Osteoblast (primary cell): ENCODE results near the gene KRT17. TPM values are rescaled to one million over a fixed set of nuclear protein-coding genes. Genes with fewer than 3 reads are reported as not detected.

Source experiments
- DNase-seq: peaks from one replicate; pipeline ENCODE4 v3.0.0; 2011; ENCODE audit warnings: low spot score, mixed read lengths; ENCODE audit not compliant: insufficient read length; ENCODE audit errors: missing footprints
- H2AFZ ChIP-seq: 2 replicates; pipeline ENCODE4 v1.6.0; 2011; ENCODE audit warnings: mild to moderate bottlenecking, low read length
- H3K27ac ChIP-seq: 2 replicates; pipeline ENCODE4 v1.5.1; 2011; ENCODE audit warnings: mild to moderate bottlenecking, low read depth, low read length, moderate library complexity
- H3K27me3 ChIP-seq: 2 replicates; pipeline ENCODE4 v1.6.0; 2012; ENCODE audit warnings: mild to moderate bottlenecking, control low read depth, inconsistent platforms, low read length, moderate library complexity; ENCODE audit not compliant: insufficient read depth
- H3K36me3 ChIP-seq: 2 replicates; pipeline ENCODE4 v1.5.1; 2011; ENCODE audit warnings: mild to moderate bottlenecking, low read length, control low read depth, moderate library complexity; ENCODE audit not compliant: insufficient read depth
- H3K4me1 ChIP-seq: 2 replicates; pipeline ENCODE4 v1.5.1; 2011; ENCODE audit warnings: mild to moderate bottlenecking, low read length, control low read depth, moderate library complexity; ENCODE audit not compliant: insufficient read depth
- H3K4me2 ChIP-seq: 2 replicates; pipeline ENCODE4 v1.6.0; 2011; ENCODE audit warnings: mild to moderate bottlenecking, low read length; ENCODE audit not compliant: insufficient read depth
- H3K4me3 ChIP-seq: fragments of 200-600 bp; sonication (generic); 3 replicates; pipeline ENCODE4 v1.5.1; 2012; ENCODE audit warnings: mild to moderate bottlenecking, low read length, inconsistent platforms; ENCODE audit not compliant: insufficient read depth
- H3K79me2 ChIP-seq: 2 replicates; pipeline ENCODE4 v1.6.0; 2012; ENCODE audit warnings: mild to moderate bottlenecking, low read length, control low read depth, inconsistent platforms; ENCODE audit not compliant: insufficient read depth
- H3K9me3 ChIP-seq: 2 replicates; pipeline ENCODE4 v1.5.1; 2011; ENCODE audit warnings: low read depth, low read length, control low read depth
- H4K20me1 ChIP-seq: 2 replicates; pipeline ENCODE4 v1.6.0; 2012; ENCODE audit warnings: mild to moderate bottlenecking, low read length, control low read depth; ENCODE audit not compliant: insufficient read depth
- total RNA-seq: library from RNA; depleted of rRNA; stranded (reverse); fragments of >200 nt; gene quantifications from 2 replicates; pipeline ENCODE4 v1.2.3, GENCODE V29; 2012
- TF ChIP-seq, protein P1 (sequence below): IDR thresholded peaks from 2 replicates; pipeline ENCODE4 v1.5.1; 2011; ENCODE audit warnings: mild to moderate bottlenecking, low read depth, low read length, moderate library complexity; ENCODE audit errors: extremely low read depth

The KRT17 gene
- total RNA-seq, 1 donor: 4.3 TPM

DNA sequence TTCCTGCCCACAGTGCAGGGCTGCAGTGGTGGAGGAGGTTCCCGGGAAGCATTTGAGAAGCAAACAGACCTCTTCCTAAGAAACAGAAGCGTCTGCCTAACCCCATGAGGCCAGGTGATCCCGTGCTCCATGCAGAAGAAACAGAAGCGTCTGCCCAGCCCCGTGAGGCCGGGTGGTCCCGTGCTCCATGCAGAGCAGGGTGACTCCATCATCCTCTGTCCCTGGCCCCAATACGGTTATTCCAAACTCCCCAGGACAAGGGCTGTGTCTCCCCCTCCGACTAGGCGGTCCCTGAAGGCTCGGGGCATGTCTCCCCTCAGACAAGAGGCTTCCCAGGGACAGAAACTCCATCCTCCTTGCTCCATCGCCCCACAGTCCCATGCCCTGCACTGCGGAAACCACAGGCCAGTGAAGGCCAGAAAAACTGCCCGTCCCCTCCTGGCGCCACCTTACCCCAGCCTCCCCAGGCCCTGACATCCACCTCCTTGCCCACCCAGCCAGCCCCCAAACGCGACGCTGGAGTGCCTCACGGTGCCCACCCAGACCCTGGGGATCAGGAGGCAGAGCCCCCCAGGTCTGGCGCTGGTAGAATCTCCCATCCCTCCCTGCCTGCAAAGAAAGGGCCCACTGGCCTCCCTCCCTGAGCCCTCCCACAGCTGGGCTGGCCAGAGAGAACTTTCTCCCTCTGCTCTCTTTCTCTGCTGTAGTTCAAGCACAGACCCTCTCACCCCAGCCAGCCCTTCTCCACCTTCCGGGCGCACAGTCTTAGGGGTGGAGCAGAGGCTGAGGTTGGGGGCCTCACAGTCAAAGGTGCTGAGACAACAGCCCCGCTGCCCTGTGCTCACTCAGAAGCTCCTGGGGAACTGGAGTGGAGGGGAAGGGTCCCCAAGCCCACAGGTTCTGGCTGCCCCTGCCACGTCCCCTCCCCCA, 30.6 kb upstream of the KRT17 start:
- no peaks in the 10 kb centered on the region for H3K27me3 ChIP-seq
- no peak overlapping the region for H2AFZ ChIP-seq
- no peak overlapping the region for H3K4me3 ChIP-seq
- no peaks in the 10 kb centered on the region for H3K36me3 ChIP-seq
- H3K4me2 ChIP-seq: no peak overlapping the region
- H3K9me3 ChIP-seq: no peaks in the 10 kb centered on the region
- TF ChIP-seq, protein P1, sequence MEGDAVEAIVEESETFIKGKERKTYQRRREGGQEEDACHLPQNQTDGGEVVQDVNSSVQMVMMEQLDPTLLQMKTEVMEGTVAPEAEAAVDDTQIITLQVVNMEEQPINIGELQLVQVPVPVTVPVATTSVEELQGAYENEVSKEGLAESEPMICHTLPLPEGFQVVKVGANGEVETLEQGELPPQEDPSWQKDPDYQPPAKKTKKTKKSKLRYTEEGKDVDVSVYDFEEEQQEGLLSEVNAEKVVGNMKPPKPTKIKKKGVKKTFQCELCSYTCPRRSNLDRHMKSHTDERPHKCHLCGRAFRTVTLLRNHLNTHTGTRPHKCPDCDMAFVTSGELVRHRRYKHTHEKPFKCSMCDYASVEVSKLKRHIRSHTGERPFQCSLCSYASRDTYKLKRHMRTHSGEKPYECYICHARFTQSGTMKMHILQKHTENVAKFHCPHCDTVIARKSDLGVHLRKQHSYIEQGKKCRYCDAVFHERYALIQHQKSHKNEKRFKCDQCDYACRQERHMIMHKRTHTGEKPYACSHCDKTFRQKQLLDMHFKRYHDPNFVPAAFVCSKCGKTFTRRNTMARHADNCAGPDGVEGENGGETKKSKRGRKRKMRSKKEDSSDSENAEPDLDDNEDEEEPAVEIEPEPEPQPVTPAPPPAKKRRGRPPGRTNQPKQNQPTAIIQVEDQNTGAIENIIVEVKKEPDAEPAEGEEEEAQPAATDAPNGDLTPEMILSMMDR: no peak
- no peaks in the 10 kb centered on the region for H4K20me1 ChIP-seq
- H3K79me2 ChIP-seq: no peaks in the 10 kb centered on the region
- no peak overlapping the region for H3K27ac ChIP-seq
- H3K4me1 ChIP-seq: no peaks in the 10 kb centered on the region
- peak; percentile 29 for DNase-seq

DNA sequence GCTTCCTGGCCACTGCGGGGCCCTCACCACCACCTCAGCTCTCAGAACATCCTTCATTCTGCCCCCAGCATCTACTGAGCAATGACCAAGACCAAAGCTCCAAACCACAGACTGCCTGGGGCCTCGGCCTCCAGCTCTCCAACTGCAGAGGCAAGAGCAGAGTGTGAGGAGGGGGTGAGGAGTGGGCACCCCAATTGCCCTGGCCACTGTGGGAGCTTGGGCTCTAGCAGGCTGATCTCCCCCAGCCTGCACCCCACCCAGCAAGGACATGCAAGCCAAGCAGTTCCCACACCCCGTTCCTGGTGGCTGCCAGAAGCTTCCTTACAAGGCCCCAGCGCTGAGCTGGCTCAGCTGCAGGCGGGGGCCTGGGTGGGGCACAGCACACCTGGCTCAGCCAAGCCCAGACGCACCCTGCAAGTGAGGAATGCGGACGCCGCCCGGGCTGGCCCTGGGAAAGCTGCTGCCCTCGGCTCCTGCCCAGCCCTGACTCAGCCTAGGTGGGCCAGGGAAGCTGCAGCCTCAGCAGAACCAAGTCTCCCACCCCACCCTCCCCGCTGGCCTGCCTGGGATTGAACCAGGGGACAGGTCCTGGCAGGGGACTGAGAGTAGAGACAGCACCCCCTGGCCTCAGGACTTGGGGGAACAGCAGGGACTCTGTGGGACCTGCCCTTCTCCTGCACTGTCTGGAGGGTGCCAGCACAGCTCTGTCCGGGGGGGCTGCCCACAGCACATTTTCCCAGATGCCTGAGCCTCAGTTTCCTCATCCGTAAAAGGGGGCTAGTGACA, 29.7 kb upstream of the KRT17 start:
- Histone ChIP-seq H3K79me2 (no peaks in the 10 kb centered on the region), H2AFZ (no peak overlapping the region)
- TF ChIP-seq, protein P1: no peak

DNA sequence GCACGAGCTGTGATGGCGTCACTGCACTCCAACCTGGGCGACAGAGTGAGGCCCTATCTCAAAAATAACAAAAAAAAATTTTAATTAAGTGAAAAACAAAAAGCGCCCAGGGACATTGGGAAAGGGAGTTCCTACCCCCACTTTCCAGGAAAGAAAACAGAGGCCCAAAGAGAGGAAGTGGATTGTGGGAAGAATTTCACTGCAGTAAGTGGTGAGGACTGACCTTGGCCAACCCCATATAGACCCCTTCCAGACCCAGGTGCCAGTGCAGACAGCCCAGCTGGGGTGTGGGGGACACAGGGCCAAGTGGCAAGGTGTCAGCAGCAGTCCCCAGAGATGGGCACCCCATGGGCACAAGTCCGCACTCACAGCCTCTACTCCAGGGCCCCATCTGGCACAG, 29.0 kb upstream of the KRT17 start:
- Histone ChIP-seq H2AFZ (no peak overlapping the region), H3K79me2 (no peaks in the 10 kb centered on the region), H3K4me1 (peaks cover 4% of the 10 kb centered on the region), H3K36me3 (no peaks in the 10 kb centered on the region), H3K27ac (no peak overlapping the region), H3K9me3 (no peaks in the 10 kb centered on the region), H3K4me3 (no peak overlapping the region), H4K20me1 (no peaks in the 10 kb centered on the region), H3K27me3 (no peaks in the 10 kb centered on the region), H3K4me2 (no peak overlapping the region)
- TF ChIP-seq, protein P1: no peak
- DNase-seq: no peak

More for the DNA sequence above, 29.7 kb upstream of the KRT17 start:
- peak; percentile 82 for DNase-seq
- H4K20me1 ChIP-seq: no peaks in the 10 kb centered on the region
- no peaks in the 10 kb centered on the region for H3K27me3 ChIP-seq
- H3K9me3 ChIP-seq: no peaks in the 10 kb centered on the region
- no peak overlapping the region for H3K27ac ChIP-seq
- no peak overlapping the region for H3K4me2 ChIP-seq
- H3K36me3 ChIP-seq: no peaks in the 10 kb centered on the region
- no peaks in the 10 kb centered on the region for H3K4me1 ChIP-seq
- no peak overlapping the region for H3K4me3 ChIP-seq
